HEK293 (cell line): ENCODE data around the gene TTYH1.
"Not testable (repeated sequence)": the region's sequence is repeated elsewhere in the genome, so short reads cannot be mapped to it uniquely, and the experiment has no call there.

Experiments
- CTCF ChIA-PET: fragments of 350-600 bp; formaldehyde crosslinking; extraction: SDS; loops from one replicate; lab custom pipeline; 2021; ENCODE audit warnings: antibody characterized with exemption; lab: Yijun Ruan, JAX
- POLR2A ChIA-PET: fragments of 300-600 bp; formaldehyde crosslinking; extraction: SDS; loops from one replicate; lab custom pipeline; 2020; ENCODE audit warnings: antibody characterized with exemption, inconsistent platforms; lab: Yijun Ruan, JAX
- H3K27ac ChIP-seq: fragments of 200-500 bp; sonication (Bioruptor generic); 2 replicates; pipeline ENCODE4 v1.5.1; 2014; ENCODE audit warnings: low read depth, low read length, control low read depth, inconsistent platforms; ENCODE audit errors: extremely low read depth
- H3K36me3 ChIP-seq, 2 experiments: fragments of 200-500 bp in 1 of 2; sonication (Bioruptor generic) in 1 of 2; 1 replicate in 1 of 2; 2 replicates in 1 of 2; pipeline ENCODE4 v1.5.1; 2014 to 2017; ENCODE audit warnings: inconsistent platforms in 2 of 2, low read length in 2 of 2; ENCODE audit not compliant: control insufficient read depth in 2 of 2, insufficient read depth in 1 of 2
- H3K4me1 ChIP-seq: fragments of 200-500 bp; sonication (Bioruptor generic); 2 replicates; pipeline ENCODE4 v1.5.1; 2014; ENCODE audit warnings: mild to moderate bottlenecking, low read length, inconsistent platforms; ENCODE audit not compliant: control insufficient read depth, insufficient read depth
- H3K4me3 ChIP-seq: 2 replicates; pipeline ENCODE4 v1.5.1; 2011; ENCODE audit warnings: low read depth, mild to moderate bottlenecking, control low read depth, low read length, moderate library complexity
- H3K9me3 ChIP-seq: fragments of 200-500 bp; sonication (Bioruptor generic); 2 replicates; pipeline ENCODE4 v1.5.1; 2014; ENCODE audit warnings: low read depth, low read length, inconsistent platforms; ENCODE audit not compliant: control insufficient read depth, insufficient read depth
- GLIS1 ChIP-seq: fragments of 450-650 bp; formaldehyde crosslinking; IDR thresholded peaks from 2 replicates; pipeline ENCODE4 v1.5.1; 2016; ENCODE audit warnings: missing biosample characterization, missing genetic modification characterization
- MYNN ChIP-seq: fragments of 450-650 bp; formaldehyde crosslinking; IDR thresholded peaks from 2 replicates; pipeline ENCODE4 v1.5.1; 2016; ENCODE audit warnings: missing biosample characterization, missing genetic modification characterization, borderline replicate concordance
- PRDM1 ChIP-seq: fragments of 450-650 bp; formaldehyde crosslinking; IDR thresholded peaks from 2 replicates; pipeline ENCODE4; 2016; ENCODE audit warnings: missing biosample characterization, missing genetic modification characterization
- ZBTB17 ChIP-seq: fragments of 450-650 bp; formaldehyde crosslinking; IDR thresholded peaks from 2 replicates; pipeline ENCODE4 v1.5.1; 2016; ENCODE audit warnings: missing biosample characterization, missing genetic modification characterization
- ZFP41 ChIP-seq: fragments of 450-650 bp; formaldehyde crosslinking; IDR thresholded peaks from 2 replicates; pipeline ENCODE4 v1.5.1; 2016; ENCODE audit warnings: missing biosample characterization, missing genetic modification characterization, borderline replicate concordance
- ZNF292 ChIP-seq: fragments of 450-650 bp; formaldehyde crosslinking; IDR thresholded peaks from 2 replicates; pipeline ENCODE4 v1.5.1; 2016; ENCODE audit warnings: low read depth, missing biosample characterization, missing genetic modification characterization, borderline replicate concordance
- ZNF311 ChIP-seq: fragments of 450-650 bp; formaldehyde crosslinking; IDR thresholded peaks from 2 replicates; pipeline ENCODE4 v1.5.1; 2017; ENCODE audit warnings: missing biosample characterization, missing genetic modification characterization, borderline replicate concordance
- ZNF548 ChIP-seq: fragments of 450-650 bp; formaldehyde crosslinking; IDR thresholded peaks from 2 replicates; pipeline ENCODE4 v1.5.1; 2016; ENCODE audit warnings: missing biosample characterization, missing genetic modification characterization
- ZNF561 ChIP-seq: fragments of 450-650 bp; IDR thresholded peaks from 2 replicates; pipeline ENCODE4 v1.5.1; 2018; ENCODE audit warnings: missing biosample characterization, missing genetic modification characterization, borderline replicate concordance
- ZNF585B ChIP-seq: fragments of 450-650 bp; formaldehyde crosslinking; IDR thresholded peaks from 2 replicates; pipeline ENCODE4 v1.5.1; 2016; ENCODE audit warnings: missing biosample characterization, missing genetic modification characterization
- ZNF623 ChIP-seq: fragments of 450-650 bp; formaldehyde crosslinking; IDR thresholded peaks from 2 replicates; pipeline ENCODE4 v1.5.1; 2016; ENCODE audit warnings: missing biosample characterization, missing genetic modification characterization
- ZXDB ChIP-seq: fragments of 450-650 bp; formaldehyde crosslinking; IDR thresholded peaks from 2 replicates; pipeline ENCODE4 v1.5.1; 2016; ENCODE audit warnings: missing biosample characterization, missing genetic modification characterization
- TF ChIP-seq, protein P1 (sequence below): fragments of 450-650 bp; formaldehyde crosslinking; IDR thresholded peaks from 2 replicates; pipeline ENCODE4 v1.5.1; 2016; ENCODE audit warnings: missing biosample characterization, missing genetic modification characterization
- TF ChIP-seq, protein P2 (sequence below): sonication (generic); formaldehyde crosslinking; IDR thresholded peaks from 2 replicates; pipeline ENCODE4 v1.8.1; 2022; ENCODE audit warnings: mild to moderate bottlenecking, moderate library complexity, missing genetic modification reagents
- TF ChIP-seq, protein P3 (sequence below): fragments of 450-650 bp; formaldehyde crosslinking; IDR thresholded peaks from 2 replicates; pipeline ENCODE4 v1.5.0; 2017; ENCODE audit warnings: missing biosample characterization, missing genetic modification characterization, borderline replicate concordance
- TF ChIP-seq, protein P4 (sequence below): fragments of 450-650 bp; formaldehyde crosslinking; IDR thresholded peaks from 2 replicates; pipeline ENCODE4 v1.5.1; 2017; ENCODE audit warnings: missing biosample characterization, missing genetic modification characterization
- TF ChIP-seq, protein P5 (sequence below): fragments of 450-650 bp; formaldehyde crosslinking; IDR thresholded peaks from 2 replicates; pipeline ENCODE4 v1.5.1; 2016; ENCODE audit warnings: missing biosample characterization, missing genetic modification characterization

Gene TTYH1

DNA sequence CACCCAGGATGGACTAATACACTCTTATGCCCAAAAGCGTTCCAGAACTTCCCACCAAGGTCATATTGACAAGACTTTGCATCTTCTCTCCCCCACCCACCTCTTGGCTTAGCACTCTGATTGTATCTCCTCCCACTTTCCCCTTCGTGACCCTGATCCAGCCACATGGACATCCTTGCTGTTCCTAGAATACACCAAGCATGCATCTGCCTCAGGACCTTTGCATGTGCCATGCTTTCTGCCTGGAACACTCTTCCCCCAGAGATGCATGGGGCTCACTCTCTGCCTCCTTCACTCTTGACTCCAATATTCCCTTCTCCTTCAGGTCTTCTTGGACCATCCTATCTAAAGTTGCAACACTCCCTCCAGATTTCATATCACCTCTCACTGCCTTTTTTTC is 34.4 kb upstream of the TTYH1 start:
- Histone ChIP-seq H3K4me3 (no peak overlapping the region), H3K4me1 (no peaks in the 10 kb centered on the region), H3K9me3 (no peaks in the 10 kb centered on the region), H3K36me3 (no peaks in the 10 kb centered on the region), H3K27ac (no peak overlapping the region)
- TF ChIP-seq ZNF623 (tag by site-specific recombination), result peak; percentile 88
- no peak for TF ChIP-seq ZNF292 (tag by site-specific recombination)
- POLR2A ChIA-PET, result no interaction called here
- CTCF ChIA-PET, result interaction anchor here (0.5 to 1.8 kb wide), 3 partner anchors 10 to 330 kb away, joined by 3 to 6 read pairs (median 4); no protein-coding TSS in a partner anchor

DNA sequence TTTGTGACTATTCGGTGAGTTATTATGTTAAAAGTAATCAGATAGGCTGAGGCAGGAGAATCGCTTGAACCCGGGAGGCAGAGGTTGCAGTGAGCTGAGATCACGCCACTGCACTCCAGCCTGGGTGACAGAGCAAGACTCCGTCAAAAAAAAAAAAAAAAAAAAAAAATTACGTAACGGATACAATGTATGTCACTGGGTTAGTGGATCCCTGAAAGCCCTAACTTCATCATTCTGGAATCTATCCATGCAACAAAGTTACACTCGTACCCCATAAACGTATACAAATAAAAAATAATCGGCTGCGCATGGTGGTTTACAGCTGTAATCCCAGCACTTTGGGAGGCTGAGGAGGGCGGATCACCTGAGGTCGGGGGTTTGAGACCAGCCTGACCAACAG is 33.2 kb upstream of the TTYH1 start:
- H3K4me3 ChIP-seq, H3K4me1 ChIP-seq, H3K9me3 ChIP-seq, H3K27ac ChIP-seq, H3K36me3 ChIP-seq: not testable (repeated sequence)
- CTCF ChIA-PET, result interaction anchor here (0.7 to 1.8 kb wide), 4 partner anchors 9 to 116 kb away, joined by 3 to 6 read pairs (median 5); no protein-coding TSS in a partner anchor
- POLR2A ChIA-PET, result interaction anchor here (0.7 kb wide), 1 partner anchor 126 kb away, joined by 3 read pairs; no protein-coding TSS in a partner anchor

DNA sequence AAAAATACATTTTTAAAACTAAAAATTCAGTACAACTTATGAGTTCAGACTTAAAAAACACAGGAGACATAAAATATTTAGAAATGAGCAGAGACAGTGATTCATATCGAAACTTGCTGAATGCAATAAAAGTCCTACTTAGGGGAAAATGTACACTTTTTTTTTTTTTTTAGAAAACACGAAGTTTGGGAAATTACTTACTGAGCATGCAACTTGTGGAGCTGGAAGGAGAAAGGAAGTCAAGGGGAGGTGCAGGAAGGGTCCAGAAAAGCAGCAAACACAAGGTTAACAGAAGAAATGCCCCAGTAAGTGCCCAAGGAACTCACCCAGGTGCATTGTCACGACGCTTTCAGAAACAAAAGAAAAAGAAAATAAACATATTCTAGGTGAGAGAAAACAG is 31.9 kb upstream of the TTYH1 start:
- TF ChIP-seq ZNF548 (tag by site-specific recombination), result no peak
- no peak for TF ChIP-seq ZNF561 (tag by site-specific recombination)
- TF ChIP-seq, protein P1, sequence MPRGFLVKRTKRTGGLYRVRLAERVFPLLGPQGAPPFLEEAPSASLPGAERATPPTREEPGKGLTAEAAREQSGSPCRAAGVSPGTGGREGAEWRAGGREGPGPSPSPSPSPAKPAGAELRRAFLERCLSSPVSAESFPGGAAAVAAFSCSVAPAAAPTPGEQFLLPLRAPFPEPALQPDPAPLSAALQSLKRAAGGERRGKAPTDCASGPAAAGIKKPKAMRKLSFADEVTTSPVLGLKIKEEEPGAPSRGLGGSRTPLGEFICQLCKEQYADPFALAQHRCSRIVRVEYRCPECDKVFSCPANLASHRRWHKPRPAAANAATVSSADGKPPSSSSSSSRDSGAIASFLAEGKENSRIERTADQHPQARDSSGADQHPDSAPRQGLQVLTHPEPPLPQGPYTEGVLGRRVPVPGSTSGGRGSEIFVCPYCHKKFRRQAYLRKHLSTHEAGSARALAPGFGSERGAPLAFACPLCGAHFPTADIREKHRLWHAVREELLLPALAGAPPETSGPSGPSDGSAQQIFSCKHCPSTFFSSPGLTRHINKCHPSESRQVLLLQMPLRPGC (tag by site-specific recombination), result no peak
- TF ChIP-seq MYNN, result no peak
- no peak overlapping the region for H3K27ac ChIP-seq
- no peaks in the 10 kb centered on the region for H3K9me3 ChIP-seq
- no peaks in the 10 kb centered on the region for H3K36me3 ChIP-seq
- no peaks in the 10 kb centered on the region for H3K4me1 ChIP-seq
- ChIA-PET POLR2A (interaction anchor here (0.7 kb wide), 1 partner anchor 227 kb away, joined by 3 read pairs; no protein-coding TSS in a partner anchor), CTCF (no interaction called here)
- no peak overlapping the region for H3K4me3 ChIP-seq

DNA sequence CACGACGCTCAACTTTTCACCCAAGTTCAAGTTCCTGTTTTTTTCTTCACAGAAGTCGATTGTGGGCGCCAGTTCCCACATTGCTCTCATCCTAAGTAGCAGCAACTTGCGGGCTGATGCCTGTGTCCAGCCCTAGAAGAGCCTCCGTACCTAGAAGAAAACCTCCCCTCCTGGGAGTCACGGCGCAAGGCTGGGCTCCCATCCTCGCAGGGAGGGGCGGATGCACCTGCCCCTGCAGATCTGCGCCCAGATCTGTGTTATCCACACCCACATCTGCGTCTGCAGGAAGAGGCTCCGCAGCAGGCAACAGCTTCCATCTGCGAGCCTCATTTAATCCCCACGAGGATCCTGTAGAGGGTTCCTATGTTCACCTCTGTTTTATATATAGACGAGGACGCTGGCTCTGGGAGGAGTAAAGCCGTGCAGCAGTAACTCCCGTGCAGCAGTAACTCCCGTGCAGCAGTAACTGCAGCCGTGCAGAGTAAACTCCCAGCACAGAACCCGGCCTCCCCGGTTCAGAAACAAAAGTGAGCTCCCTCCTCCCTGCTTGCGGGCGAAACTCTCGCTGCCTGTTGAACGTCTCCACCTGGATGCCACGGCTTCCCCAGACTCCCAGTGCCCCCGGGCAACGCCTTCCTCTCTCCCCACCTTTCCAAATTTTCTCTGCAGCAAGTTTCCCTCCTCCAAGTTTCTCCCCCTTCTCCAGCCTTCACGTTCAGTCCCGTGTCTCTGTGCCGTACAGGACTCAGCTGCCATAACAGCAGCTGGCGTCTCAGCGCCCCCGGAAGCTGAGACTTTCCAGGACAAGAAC is 27.1 kb upstream of the TTYH1 start:
- CTCF ChIA-PET, result interaction anchor here (0.5 to 4.8 kb wide), 13 partner anchors 12 to 772 kb away, joined by 3 to 34 read pairs (median 3); partner anchors contain the start of genes CDC42EP5 and LAIR1
- POLR2A ChIA-PET, result interaction anchor here (0.6 kb wide), 1 partner anchor 206 kb away, joined by 3 read pairs; no protein-coding TSS in a partner anchor
- TF ChIP-seq, protein P2, sequence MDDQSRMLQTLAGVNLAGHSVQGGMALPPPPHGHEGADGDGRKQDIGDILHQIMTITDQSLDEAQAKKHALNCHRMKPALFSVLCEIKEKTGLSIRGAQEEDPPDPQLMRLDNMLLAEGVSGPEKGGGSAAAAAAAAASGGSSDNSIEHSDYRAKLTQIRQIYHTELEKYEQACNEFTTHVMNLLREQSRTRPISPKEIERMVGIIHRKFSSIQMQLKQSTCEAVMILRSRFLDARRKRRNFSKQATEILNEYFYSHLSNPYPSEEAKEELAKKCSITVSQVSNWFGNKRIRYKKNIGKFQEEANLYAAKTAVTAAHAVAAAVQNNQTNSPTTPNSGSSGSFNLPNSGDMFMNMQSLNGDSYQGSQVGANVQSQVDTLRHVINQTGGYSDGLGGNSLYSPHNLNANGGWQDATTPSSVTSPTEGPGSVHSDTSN, result peak; percentile 69; the same call in 1 of the 2 replicates
- TF ChIP-seq ZFP41 (tag by site-specific recombination) (no peak), ZNF585B (tag by site-specific recombination) (no peak), PRDM1 (tag by site-specific recombination) (peak; percentile 64), ZXDB (tag by site-specific recombination) (no peak), ZNF311 (tag by site-specific recombination) (no peak), ZBTB17 (tag by site-specific recombination) (peak; percentile 62), GLIS1 (0 out of 2 replicates have a peak, but pooled peaks have one; percentile 9)
- TF ChIP-seq, protein P3, sequence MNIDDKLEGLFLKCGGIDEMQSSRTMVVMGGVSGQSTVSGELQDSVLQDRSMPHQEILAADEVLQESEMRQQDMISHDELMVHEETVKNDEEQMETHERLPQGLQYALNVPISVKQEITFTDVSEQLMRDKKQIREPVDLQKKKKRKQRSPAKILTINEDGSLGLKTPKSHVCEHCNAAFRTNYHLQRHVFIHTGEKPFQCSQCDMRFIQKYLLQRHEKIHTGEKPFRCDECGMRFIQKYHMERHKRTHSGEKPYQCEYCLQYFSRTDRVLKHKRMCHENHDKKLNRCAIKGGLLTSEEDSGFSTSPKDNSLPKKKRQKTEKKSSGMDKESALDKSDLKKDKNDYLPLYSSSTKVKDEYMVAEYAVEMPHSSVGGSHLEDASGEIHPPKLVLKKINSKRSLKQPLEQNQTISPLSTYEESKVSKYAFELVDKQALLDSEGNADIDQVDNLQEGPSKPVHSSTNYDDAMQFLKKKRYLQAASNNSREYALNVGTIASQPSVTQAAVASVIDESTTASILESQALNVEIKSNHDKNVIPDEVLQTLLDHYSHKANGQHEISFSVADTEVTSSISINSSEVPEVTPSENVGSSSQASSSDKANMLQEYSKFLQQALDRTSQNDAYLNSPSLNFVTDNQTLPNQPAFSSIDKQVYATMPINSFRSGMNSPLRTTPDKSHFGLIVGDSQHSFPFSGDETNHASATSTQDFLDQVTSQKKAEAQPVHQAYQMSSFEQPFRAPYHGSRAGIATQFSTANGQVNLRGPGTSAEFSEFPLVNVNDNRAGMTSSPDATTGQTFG (tag by site-specific recombination), result no peak
- TF ChIP-seq, protein P4, sequence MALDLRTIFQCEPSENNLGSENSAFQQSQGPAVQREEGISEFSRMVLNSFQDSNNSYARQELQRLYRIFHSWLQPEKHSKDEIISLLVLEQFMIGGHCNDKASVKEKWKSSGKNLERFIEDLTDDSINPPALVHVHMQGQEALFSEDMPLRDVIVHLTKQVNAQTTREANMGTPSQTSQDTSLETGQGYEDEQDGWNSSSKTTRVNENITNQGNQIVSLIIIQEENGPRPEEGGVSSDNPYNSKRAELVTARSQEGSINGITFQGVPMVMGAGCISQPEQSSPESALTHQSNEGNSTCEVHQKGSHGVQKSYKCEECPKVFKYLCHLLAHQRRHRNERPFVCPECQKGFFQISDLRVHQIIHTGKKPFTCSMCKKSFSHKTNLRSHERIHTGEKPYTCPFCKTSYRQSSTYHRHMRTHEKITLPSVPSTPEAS (tag by site-specific recombination), result no peak
- TF ChIP-seq, protein P5, sequence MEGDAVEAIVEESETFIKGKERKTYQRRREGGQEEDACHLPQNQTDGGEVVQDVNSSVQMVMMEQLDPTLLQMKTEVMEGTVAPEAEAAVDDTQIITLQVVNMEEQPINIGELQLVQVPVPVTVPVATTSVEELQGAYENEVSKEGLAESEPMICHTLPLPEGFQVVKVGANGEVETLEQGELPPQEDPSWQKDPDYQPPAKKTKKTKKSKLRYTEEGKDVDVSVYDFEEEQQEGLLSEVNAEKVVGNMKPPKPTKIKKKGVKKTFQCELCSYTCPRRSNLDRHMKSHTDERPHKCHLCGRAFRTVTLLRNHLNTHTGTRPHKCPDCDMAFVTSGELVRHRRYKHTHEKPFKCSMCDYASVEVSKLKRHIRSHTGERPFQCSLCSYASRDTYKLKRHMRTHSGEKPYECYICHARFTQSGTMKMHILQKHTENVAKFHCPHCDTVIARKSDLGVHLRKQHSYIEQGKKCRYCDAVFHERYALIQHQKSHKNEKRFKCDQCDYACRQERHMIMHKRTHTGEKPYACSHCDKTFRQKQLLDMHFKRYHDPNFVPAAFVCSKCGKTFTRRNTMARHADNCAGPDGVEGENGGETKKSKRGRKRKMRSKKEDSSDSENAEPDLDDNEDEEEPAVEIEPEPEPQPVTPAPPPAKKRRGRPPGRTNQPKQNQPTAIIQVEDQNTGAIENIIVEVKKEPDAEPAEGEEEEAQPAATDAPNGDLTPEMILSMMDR, result 0 out of 2 replicates have a peak, but pooled peaks have one; percentile 16

More for the DNA sequence above, 27.1 kb upstream of the TTYH1 start:
- Histone ChIP-seq H3K4me1 (no peaks in the 10 kb centered on the region), H3K4me3 (peak overlapping the region; percentile 33), H3K27ac (no peak overlapping the region), H3K9me3 (no peaks in the 10 kb centered on the region), H3K36me3 (no peaks in the 10 kb centered on the region)
